NT2/D1 (cell line): ENCODE data around the gene IFNG-AS1.

Experiments used
- DNase-seq: peaks from one replicate; pipeline ENCODE4 v3.0.0-alpha.2; 2011; ENCODE audit warnings: low read depth, low spot score
- H3K27me3 ChIP-seq: 2 replicates; pipeline ENCODE4 v1.6.0; 2011; ENCODE audit warnings: mild to moderate bottlenecking; ENCODE audit not compliant: insufficient read length, insufficient read depth
- H3K36me3 ChIP-seq: 2 replicates; pipeline ENCODE4 v1.6.1; 2011; ENCODE audit warnings: mild to moderate bottlenecking, low read length, mixed read lengths; ENCODE audit not compliant: insufficient read depth, insufficient read length
- H3K4me1 ChIP-seq: 2 replicates; pipeline ENCODE4 v1.5.1; 2011; ENCODE audit not compliant: insufficient read depth, insufficient read length
- H3K4me3 ChIP-seq: 2 replicates; pipeline ENCODE4 v1.5.1; 2011; ENCODE audit warnings: low read depth; ENCODE audit not compliant: insufficient read length
- H3K9ac ChIP-seq: 2 replicates; pipeline ENCODE4 v1.6.0; 2011; ENCODE audit warnings: low read depth; ENCODE audit not compliant: insufficient read length
- H3K9me3 ChIP-seq: 2 replicates; pipeline ENCODE4 v1.5.1; 2011; ENCODE audit warnings: mild to moderate bottlenecking, low read length; ENCODE audit not compliant: insufficient read depth
- SUZ12 ChIP-seq: IDR thresholded peaks from 2 replicates; pipeline ENCODE4 v1.6.1; 2011; ENCODE audit not compliant: insufficient read length, insufficient read depth; ENCODE audit errors: extremely low read depth
- YY1 ChIP-seq: IDR thresholded peaks from 2 replicates; pipeline ENCODE4 v1.6.1; 2011; ENCODE audit not compliant: insufficient read length, insufficient read depth
- ZNF274 ChIP-seq: IDR thresholded peaks from 2 replicates; pipeline ENCODE4 v1.6.1; 2011; ENCODE audit warnings: mild to moderate bottlenecking, low read depth, low read length

The IFNG-AS1 gene

DNA sequence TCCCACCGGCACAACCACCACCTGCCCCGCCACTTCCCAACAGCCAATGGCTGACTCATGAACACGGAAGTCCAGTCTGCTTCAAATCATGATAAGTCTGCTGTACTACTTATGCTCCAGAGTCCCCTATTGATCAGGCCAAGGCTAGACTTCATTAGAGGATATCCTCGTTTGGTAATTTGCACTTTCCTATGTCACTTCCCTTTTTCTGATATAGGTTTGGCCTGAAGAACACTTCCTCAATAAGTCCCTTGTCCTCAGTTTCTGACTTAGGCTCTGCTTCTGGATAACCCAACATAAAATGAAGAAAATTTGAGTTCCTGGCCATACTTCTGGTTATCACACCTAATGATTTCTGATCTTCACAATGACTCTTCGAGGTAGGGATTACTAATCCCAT is 45.3 kb downstream of the IFNG-AS1 start:
- no peaks in the 10 kb centered on the region for H3K36me3 ChIP-seq
- H3K4me3 ChIP-seq: no peak overlapping the region
- no peak for DNase-seq
- H3K27me3 ChIP-seq: no peaks in the 10 kb centered on the region
- no peaks in the 10 kb centered on the region for H3K4me1 ChIP-seq
- H3K9me3 ChIP-seq: no peaks in the 10 kb centered on the region; the same call in 1 of the 2 replicates
- no peak for TF ChIP-seq YY1
- TF ChIP-seq ZNF274: no peak
- no peak for TF ChIP-seq SUZ12
- H3K9ac ChIP-seq: no peak overlapping the region

DNA sequence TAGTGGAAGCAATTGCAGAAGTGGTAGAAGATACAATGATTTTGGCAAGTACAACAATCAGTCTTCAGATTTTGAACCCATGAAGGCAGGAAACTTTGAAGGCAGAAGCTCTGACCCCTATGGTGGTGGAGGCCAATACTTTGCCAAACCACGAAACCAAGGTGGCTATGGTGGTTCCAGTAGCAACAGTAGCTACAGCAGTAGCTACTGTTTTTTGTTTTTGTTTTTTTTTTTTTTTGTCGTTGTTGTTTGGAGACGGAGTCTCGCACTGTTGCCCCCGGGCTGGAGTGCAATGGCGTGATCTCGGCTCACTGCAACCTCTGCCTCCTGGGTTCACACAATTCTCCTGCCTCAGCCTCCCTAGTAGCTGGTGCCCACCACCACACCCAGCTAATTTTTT is 47.4 kb downstream of the IFNG-AS1 start:
- H3K4me3 ChIP-seq: no peak overlapping the region
- no peaks in the 10 kb centered on the region for H3K36me3 ChIP-seq
- TF ChIP-seq ZNF274 (no peak), YY1 (no peak), SUZ12 (no peak)
- no peak for DNase-seq
- H3K9me3 ChIP-seq: no peaks in the 10 kb centered on the region
- H3K27me3 ChIP-seq: no peaks in the 10 kb centered on the region
- no peaks in the 10 kb centered on the region for H3K4me1 ChIP-seq
- H3K9ac ChIP-seq: no peak overlapping the region

- TF ChIP-seq SUZ12 (no peak), ZNF274 (no peak), YY1 (no peak)
- Histone ChIP-seq H3K4me1 (peaks cover 2% of the 10 kb centered on the region), H3K9ac (no peak overlapping the region), H3K4me3 (no peak overlapping the region), H3K27me3 (no peaks in the 10 kb centered on the region), H3K9me3 (no peaks in the 10 kb centered on the region), H3K36me3 (no peaks in the 10 kb centered on the region)
- no peak for DNase-seq
Measured at GRCh38 chr12:68037616-68038255, 48.5 kb downstream of the IFNG-AS1 start.

DNA sequence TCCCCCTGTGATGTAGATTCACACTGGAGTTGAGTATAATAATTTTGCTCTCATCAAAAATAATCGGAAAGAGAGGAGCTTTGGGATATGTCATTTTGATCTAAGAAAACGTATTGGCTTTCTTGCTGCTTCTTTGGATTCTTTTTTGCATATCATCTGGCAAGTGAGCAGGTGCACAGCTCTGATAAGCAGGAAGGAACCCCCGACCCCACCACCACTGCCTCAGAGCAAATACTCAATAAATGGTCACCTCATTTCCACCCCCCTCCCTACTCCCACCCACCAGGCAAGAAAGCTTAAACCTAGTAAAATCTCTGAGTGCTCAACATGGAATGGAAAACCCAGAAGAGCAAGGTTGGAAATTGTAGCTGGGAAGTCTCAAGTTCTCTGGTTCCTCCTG is 49.4 kb downstream of the IFNG-AS1 start:
- H3K36me3 ChIP-seq: no peaks in the 10 kb centered on the region
- no peak for DNase-seq
- H3K27me3 ChIP-seq: no peaks in the 10 kb centered on the region
- H3K4me3 ChIP-seq: no peak overlapping the region
- TF ChIP-seq SUZ12 (no peak), ZNF274 (no peak), YY1 (no peak)
- H3K9me3 ChIP-seq: no peaks in the 10 kb centered on the region
- H3K9ac ChIP-seq: no peak overlapping the region
- peaks cover 2% of the 10 kb centered on the region for H3K4me1 ChIP-seq

GRCh38 chr12:68040450-68041075 is 51.3 kb downstream of the IFNG-AS1 start:
- H3K36me3 ChIP-seq: no peaks in the 10 kb centered on the region
- no peaks in the 10 kb centered on the region for H3K27me3 ChIP-seq
- no peak overlapping the region for H3K9ac ChIP-seq
- peaks cover 2% of the 10 kb centered on the region for H3K4me1 ChIP-seq
- peak; percentile 78 for DNase-seq
- no peaks in the 10 kb centered on the region for H3K9me3 ChIP-seq
- H3K4me3 ChIP-seq: no peak overlapping the region
- no peak for TF ChIP-seq SUZ12
- no peak for TF ChIP-seq ZNF274
- no peak for TF ChIP-seq YY1

GRCh38 chr12:68042212-68042699 is 53.0 kb downstream of the IFNG-AS1 start:
- TF ChIP-seq ZNF274 (no peak), YY1 (no peak), SUZ12 (no peak)
- Histone ChIP-seq H3K9me3 (no peaks in the 10 kb centered on the region), H3K4me1 (peaks cover 2% of the 10 kb centered on the region), H3K36me3 (no peaks in the 10 kb centered on the region), H3K27me3 (no peaks in the 10 kb centered on the region), H3K4me3 (no peak overlapping the region), H3K9ac (no peak overlapping the region)
- DNase-seq: no peak

DNA sequence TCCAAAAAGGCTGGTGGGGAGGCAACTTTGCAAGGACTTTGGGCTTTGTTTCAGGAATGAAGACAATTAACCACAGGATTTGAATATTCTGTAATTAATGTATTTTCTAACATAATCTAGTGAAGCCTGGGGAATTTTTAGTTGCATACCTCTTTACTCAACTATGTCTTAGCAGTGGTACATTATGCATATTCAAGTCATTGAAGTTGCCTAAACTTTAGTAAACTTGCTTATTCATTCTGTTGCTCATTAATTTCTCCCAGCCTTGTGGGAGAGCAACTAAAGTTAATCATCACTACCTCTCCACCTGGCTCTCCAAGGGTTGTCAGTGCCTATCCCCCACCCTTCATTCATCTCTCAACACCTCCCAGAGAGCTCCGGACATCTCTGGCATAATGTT is 54.2 kb downstream of the IFNG-AS1 start:
- no peaks in the 10 kb centered on the region for H3K9me3 ChIP-seq
- no peaks in the 10 kb centered on the region for H3K27me3 ChIP-seq
- H3K4me3 ChIP-seq: no peak overlapping the region
- peaks cover 2% of the 10 kb centered on the region for H3K4me1 ChIP-seq
- no peak for DNase-seq
- H3K36me3 ChIP-seq: no peaks in the 10 kb centered on the region
- TF ChIP-seq YY1 (no peak), SUZ12 (no peak), ZNF274 (no peak)
- H3K9ac ChIP-seq: no peak overlapping the region
